Activated T-helper 1 cell treated with Interleukin-2 at 50 U/mL for 16 hours (primary cell): Measurements from ENCODE around the gene C19orf12.
"Not testable (repeated sequence)": the region's sequence is repeated elsewhere in the genome, so short reads cannot be mapped to it uniquely, and the experiment has no call there.

Source experiments
- DNase-seq: peaks from one replicate; pipeline ENCODE4 v3.0.0-alpha.2; 2020; ENCODE audit warnings: low read depth

The C19orf12 gene

GRCh38 chr19:29675120-29675649 is 39.9 kb downstream of the C19orf12 start:
- DNase-seq: no peak

- no peak for DNase-seq
Measured at GRCh38 chr19:29674374-29675119, 40.5 kb downstream of the C19orf12 start.

DNA sequence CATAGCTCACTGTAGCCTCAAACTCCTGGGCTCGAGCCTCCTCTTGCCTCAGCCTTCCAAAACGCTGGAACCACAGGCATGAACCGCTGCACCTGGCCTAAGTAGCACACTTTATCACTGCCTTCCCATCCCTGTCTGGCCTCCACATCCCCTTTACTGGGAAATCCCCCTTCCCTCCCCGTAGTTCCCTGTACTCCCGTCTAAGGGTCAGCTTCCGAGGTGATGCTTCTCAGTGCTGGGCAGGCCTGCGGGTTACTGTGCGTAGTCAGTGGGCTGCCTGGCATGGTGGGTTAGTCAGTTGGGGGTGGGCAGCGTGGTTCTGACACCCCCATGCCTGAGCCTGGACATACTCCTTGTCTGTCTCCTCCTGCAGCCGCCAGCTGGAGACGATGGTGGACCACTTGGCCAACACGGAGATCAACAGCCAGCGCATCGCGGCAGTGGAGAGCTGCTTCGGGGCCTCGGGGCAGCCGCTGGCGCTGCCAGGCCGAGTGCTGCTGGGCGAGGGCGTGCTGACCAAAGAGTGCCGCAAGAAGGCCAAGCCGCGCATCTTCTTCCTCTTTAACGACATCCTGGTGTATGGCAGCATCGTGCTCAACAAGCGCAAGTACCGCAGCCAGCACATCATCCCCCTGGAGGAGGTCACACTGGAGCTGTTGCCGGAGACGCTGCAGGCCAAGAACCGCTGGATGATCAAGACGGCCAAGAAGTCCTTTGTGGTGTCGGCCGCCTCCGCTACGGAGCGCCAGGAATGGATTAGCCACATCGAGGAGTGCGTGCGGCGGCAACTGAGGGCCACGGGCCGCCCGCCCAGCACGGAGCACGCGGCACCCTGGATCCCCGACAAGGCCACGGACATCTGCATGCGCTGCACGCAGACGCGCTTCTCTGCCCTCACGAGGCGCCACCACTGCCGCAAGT is 41.4 kb downstream of the C19orf12 start:
- no peak for DNase-seq

DNA sequence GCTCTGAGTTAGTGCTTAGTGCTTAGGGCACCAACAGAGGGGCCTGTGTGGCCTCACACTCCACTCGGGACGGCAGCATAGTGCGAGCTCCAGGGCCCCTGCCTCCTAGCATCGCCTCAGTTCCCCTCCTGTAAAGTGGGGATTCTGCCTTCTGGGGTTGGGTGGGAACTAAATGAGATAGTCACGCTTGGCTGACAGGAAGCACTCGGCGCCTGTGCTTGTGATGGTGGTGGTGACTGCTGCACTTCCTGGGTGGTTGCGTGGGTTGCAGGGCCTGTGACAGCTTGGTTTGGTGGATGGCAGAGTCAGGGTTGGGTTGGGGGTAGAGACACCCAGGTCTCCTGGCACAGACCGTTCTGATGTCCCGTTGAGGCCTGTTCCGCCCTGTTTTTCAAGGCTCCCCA is 42.1 kb downstream of the C19orf12 start:
- DNase-seq: peak; percentile 80

DNA sequence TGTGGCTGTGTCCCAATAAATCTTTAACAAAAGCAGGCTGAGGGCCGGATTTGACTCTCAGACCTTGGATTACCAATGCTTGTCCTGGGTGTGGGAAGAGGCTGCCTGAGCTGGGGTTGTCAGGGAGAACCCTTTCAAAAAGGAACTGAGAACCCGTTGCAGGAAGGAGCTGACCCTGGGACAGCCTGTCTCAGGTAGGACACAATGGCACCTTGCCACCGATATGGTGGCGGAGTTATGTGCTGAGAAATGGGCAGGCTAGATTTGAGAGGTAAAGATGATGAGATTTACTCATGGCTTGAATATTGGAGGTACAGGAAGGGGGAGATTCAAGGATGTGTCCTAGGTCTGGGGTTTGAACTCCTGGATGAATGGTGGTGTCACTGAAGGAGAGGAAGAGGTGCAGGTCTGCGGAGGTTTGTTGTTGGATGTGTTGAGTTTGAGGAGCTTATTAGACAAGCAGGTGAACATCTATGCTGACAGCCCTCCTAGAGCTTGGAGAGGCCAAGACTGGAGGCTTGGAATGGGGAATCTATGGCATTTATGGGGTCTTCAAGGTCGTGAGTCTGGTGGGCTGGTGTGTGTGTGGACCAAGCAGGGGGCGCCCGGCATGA is 42.6 kb downstream of the C19orf12 start:
- DNase-seq: no peak

GRCh38 chr19:29671393-29672160 is 43.5 kb downstream of the C19orf12 start:
- DNase-seq: peak; percentile 83

DNA sequence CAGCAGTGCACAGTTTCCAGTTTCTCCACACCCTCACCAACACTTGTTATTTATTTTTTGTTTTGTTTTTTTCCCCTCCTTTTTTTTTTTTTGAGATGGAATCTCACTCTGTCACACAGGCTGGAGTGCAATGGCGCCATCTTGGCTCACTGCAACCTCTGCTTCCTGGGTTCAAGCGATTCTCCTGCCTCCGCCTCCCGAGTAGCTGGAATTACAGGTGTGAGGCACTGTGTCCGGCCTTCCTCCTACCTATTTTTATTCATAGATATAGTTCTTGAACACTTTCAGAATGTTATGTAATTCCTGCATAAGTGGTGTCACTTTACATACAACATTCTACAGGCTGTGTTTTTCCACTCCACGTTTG is 44.1 kb downstream of the C19orf12 start:
- DNase-seq: not testable (repeated sequence)

DNA sequence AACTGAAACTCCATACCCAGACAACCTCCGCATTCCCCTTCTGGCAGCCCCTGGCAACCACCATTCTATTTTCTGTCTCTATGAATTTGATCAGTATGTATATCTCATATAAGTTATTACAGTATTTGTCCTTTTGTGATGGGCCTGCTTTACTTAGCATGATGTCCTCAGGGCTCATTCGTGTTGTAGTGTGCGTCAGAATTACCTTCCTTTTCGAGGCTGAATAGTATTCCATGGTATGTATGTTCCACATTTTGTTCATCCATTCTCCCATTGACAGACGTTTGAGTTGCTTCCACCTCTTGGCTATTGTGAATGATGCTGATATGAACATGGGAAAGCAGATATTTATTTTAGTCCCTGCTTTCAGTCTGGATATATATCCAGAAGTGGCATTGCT is 44.8 kb downstream of the C19orf12 start:
- no peak for DNase-seq

- no peak for DNase-seq
Measured at GRCh38 chr19:29668746-29669609, 46.1 kb downstream of the C19orf12 start.

- peak; percentile 56 for DNase-seq
Measured at GRCh38 chr19:29667901-29668341, 47.1 kb downstream of the C19orf12 start.

DNA sequence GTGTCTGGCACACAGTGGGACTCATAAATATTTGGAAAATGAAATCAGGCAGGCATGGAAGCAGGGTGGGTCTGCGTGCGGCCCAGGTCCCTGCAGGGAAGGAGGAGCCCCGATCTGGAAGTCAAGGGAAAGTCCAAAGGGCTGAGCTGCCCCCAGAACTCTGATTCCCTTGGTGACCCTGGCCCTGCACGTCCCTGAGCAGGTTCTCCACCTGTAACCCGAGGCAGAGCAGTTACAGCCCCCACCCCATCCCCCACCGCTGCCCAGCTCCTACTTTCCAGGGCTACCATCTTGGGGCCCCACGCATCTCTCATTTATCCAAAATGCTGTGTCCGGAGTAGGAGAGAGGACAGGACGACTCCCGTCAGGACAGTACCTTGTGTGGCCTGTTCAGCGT is 47.7 kb downstream of the C19orf12 start:
- DNase-seq: no peak

DNA sequence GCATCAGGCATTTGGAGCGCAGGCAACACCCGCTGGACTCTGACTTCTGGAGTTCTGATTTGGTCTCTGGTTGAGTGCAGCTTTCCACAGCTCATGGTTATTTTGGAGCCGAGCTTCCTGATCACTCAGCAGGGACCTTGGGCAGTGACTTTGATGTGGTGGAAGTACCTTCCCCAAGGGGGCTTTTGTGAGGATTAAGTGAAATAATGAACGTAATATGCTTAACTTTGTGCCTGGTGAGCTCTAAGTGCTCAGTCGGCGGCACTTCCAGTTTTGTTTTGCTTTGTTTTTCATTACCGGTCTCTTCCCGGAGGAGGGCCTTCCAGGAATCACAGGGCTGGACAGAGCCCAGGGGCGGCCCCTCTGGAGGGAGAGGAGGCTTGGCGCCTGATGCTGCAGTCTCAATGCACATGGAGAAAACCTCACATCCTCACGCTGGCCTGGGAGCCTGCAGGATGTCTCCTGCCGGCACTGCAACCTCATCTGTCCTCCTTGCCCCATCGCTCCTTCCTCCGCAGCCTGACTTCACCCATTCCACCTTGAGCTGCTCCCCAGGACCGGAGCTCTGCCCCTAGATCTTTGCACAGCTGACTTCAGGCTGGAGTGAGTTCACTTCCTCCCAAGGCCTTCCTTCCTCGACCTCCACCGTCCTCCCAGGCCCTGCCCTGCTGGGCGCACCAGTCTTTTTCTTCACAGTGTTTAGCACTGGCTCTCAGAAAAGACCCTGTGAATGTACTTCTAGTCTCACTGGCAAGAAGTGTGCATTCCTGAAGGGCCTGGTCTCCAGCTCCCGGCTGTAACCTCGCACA is 48.3 kb downstream of the C19orf12 start:
- no peak for DNase-seq

- DNase-seq: no peak
Measured at GRCh38 chr19:29665826-29666577, 49.1 kb downstream of the C19orf12 start.

DNA sequence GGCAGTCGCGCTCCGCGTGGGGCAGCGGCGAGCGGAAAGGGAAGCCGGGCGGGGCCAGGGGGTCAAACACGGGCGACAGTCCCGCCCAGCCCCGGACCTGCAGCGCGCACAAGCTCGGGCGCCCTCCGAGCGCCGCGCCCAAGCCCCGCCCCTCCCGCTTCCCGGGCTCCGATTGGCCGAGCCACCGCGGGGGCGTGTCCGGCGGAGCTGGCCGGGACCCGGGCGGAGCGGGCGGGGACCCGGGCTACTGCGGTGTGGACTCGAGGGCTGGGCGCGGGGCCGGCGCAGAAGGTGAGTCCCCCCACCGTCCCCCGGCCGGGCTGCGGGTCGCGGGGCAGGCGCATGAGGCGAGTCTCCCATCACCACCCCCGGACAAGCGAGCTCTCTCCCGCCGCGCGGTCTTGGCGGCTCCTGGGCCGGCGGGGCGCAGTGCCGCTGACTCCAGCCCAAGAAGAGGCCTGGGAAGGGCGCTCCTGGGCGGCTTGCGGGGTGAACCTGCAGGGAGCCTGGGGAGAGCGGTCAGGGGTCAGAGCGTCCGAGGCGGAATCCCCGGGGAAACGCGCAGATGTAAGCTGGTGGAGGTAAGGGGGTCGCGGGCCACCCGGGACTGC is 49.7 kb downstream of the C19orf12 start, which contains the start of gene PLEKHF1:
PLEKHF1 (plus strand) TSS at position 247 of the 611 bp plus-strand sequence. CDS start 8,379 bp downstream, outside the sequence.
- peak; percentile 76 for DNase-seq

DNA sequence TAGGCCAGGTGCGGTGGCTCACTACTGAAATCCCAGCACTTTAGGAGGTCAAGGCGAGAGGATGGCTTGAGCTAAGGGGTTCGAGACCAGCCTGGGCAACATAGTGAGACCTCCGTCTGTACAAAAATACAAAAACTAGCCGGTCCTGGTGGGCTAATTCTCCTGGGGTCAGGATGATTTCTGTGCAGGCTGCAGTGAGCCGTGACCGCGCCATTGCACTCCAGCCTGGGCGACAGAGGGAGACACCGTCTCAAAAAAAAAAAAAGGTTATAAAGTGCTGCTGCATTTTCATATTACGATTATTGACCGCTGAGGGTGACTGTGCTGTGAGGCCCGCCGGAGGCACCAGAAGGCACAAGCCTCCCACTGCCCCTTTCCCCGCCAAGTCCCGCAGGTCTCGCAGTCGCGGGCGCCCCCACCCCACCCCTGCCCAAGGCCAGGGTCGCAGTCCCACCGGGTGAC is 50.3 kb downstream of the C19orf12 start:
- no peak for DNase-seq

GRCh38 chr19:29663861-29664752 is 51.0 kb downstream of the C19orf12 start:
- no peak for DNase-seq
